Activated B cell treated with CpG ODN at 0.5 μM for 24 hours (primary cell): ENCODE measurements around the gene NPAS2. TPM values are rescaled to one million over a fixed set of nuclear protein-coding genes. Genes with fewer than 3 reads are reported as not detected.

Experiments used
- ATAC-seq: fragments of 200-7000 bp; cut with Tn5 transposase; one replicate; pipeline ENCODE4 v1.10.0; 2021; ENCODE audit warnings: low read depth, mild to moderate bottlenecking, moderate library complexity
- CTCF ChIA-PET: fragments of 350-600 bp; sonication (Branson Sonifier 250); formaldehyde crosslinking; loops from one replicate; lab custom pipeline; 2021; ENCODE audit warnings: antibody characterized with exemption; lab: Charles Lee
- POLR2A ChIA-PET: fragments of 350-600 bp; sonication (Branson Sonifier 250); formaldehyde crosslinking; loops from one replicate; lab custom pipeline; 2021; ENCODE audit warnings: antibody characterized with exemption; lab: Charles Lee
- DNase-seq: peaks from one replicate; pipeline ENCODE4 v3.0.0; 2022
- H3K27ac Mint-ChIP-seq: one replicate; pipeline ENCODE4 v1.8.0; 2020; ENCODE audit warnings: mixed read lengths
- H3K27me3 Mint-ChIP-seq: one replicate; pipeline ENCODE4 v1.8.0; 2021; ENCODE audit warnings: mixed read lengths
- H3K36me3 Mint-ChIP-seq: one replicate; pipeline ENCODE4 v1.8.0; 2021; ENCODE audit warnings: low read depth, mixed read lengths
- H3K4me1 Mint-ChIP-seq: one replicate; pipeline ENCODE4 v1.8.0; 2021; ENCODE audit warnings: mixed read lengths
- H3K4me3 Mint-ChIP-seq: one replicate; pipeline ENCODE4 v1.8.0; 2020; ENCODE audit warnings: mild to moderate bottlenecking, mixed read lengths
- H3K9me3 Mint-ChIP-seq: one replicate; pipeline ENCODE4 v1.8.0; 2020; ENCODE audit warnings: mixed read lengths
- intact Hi-C: fragments of 100-400 bp; cut with micrococcal nuclease; formaldehyde crosslinking; loops from one replicate; pipeline ENCODE4 v1.15.1; 2024
- total RNA-seq: library from RNA; stranded (reverse); gene quantifications from 2 replicates; pipeline ENCODE4 v1.2.3, GENCODE V29; 2022
- TF ChIP-seq, protein P1 (sequence below): fragments of 200-600 bp; IDR thresholded peaks from one replicate; pipeline ENCODE4 v1.8.0; 2022; ENCODE audit warnings: antibody characterized with exemption, mild to moderate bottlenecking

The NPAS2 gene
- total RNA-seq, 1 donor from 2014 or later: not detected

DNA sequence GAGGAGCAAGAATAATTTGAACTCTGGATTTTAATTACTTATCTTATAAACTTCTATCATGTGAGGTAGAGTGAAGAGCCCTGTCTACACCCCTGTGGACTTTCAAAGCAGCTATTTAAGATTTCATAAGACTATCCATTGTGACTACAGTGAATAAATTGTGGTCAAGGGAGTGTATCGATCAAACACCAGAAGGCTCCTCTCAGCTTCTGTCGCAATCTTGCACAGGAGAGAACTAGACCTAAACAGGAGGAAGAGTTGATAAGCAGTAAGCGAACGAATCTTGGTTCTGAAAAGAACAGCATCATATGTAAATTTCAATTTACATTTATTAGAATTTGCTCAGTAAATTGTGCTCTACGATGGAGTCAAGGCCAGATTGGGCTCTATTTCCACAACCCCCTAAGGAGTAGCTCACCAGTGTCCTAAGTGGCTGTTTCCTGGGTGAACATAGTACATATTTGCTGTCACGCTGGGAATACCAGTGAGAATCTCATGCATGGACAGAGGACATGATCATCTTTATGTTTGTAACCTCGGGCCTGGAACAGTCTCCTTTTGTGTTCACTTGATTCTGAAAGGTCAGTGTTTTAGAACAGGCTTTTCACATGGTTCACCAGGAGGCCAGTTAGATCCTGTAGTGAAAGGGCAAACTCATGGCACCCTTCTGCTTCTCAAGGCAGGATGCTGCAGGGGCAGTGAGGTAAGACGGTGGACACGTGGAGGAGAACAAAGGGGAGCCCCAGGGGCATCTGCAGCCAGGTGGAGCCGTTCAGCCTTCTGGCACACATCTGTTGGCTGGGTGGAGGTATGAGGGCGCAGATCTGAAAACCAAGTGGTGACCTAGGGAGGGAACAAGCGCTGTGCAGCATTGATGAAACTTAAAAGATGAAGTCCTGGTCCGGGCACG, 33.3 kb downstream of the NPAS2 start:
- ChIA-PET POLR2A (no interaction called here), CTCF (no interaction called here)
- no peaks in the 10 kb centered on the region for H3K36me3 Mint-ChIP-seq
- no peaks in the 10 kb centered on the region for H3K9me3 Mint-ChIP-seq
- H3K27ac Mint-ChIP-seq: no peak overlapping the region
- ATAC-seq: no peak
- no peaks in the 10 kb centered on the region for H3K4me1 Mint-ChIP-seq
- intact Hi-C loops: no loop called here
- TF ChIP-seq, protein P1, sequence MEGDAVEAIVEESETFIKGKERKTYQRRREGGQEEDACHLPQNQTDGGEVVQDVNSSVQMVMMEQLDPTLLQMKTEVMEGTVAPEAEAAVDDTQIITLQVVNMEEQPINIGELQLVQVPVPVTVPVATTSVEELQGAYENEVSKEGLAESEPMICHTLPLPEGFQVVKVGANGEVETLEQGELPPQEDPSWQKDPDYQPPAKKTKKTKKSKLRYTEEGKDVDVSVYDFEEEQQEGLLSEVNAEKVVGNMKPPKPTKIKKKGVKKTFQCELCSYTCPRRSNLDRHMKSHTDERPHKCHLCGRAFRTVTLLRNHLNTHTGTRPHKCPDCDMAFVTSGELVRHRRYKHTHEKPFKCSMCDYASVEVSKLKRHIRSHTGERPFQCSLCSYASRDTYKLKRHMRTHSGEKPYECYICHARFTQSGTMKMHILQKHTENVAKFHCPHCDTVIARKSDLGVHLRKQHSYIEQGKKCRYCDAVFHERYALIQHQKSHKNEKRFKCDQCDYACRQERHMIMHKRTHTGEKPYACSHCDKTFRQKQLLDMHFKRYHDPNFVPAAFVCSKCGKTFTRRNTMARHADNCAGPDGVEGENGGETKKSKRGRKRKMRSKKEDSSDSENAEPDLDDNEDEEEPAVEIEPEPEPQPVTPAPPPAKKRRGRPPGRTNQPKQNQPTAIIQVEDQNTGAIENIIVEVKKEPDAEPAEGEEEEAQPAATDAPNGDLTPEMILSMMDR: no peak
- no peak for DNase-seq
- H3K4me3 Mint-ChIP-seq: no peak overlapping the region
- peaks cover 5% of the 10 kb centered on the region for H3K27me3 Mint-ChIP-seq

DNA sequence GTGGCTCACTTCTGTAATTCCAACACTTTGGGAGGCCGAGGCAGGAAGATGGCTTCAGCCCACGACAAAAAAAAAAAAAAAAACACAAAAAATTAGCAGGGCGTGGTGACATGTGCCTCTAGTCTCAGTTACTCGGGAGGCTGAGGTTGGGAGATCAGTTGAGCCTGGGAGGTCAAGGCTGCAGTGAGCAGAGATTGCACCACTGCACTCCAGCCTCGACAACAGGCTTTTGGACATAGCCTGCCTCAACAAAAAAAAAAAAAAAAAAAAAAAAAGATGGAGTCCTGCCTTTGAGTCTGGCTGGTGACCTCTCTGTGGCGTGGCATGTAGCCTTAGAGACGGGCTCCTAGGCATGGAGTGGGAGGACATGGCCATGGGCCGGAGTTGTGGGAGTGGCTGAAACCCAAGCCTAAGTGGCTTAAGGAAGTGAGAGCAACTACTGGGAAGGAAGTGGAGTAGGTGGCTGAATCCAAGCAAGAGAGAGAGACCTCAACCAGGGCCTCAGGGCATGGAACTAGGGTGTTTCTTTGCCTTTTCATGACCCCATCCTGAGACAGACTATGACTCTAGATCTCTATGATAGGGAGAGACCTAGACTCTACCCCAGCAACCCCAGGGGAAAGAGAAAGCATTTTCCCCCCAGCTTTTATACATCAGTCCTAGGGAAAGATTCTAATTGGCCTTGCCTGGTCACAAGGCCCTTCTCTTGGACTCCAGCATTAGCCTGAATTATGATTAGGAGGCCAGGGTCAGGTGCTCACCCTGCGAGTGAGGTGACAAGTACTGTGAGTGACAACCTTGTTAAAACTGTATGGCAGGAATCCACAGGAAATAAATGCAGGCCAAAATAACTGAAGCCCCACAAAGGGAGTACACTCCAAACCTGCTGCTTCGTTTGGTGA, 34.2 kb downstream of the NPAS2 start:
- intact Hi-C loops: no loop called here
- no peak for ATAC-seq
- TF ChIP-seq, protein P1: no peak
- H3K4me3 Mint-ChIP-seq: no peak overlapping the region
- H3K36me3 Mint-ChIP-seq: no peaks in the 10 kb centered on the region
- no peaks in the 10 kb centered on the region for H3K9me3 Mint-ChIP-seq
- no peak for DNase-seq
- H3K27me3 Mint-ChIP-seq: peaks cover 4% of the 10 kb centered on the region
- POLR2A ChIA-PET: no interaction called here
- H3K27ac Mint-ChIP-seq: no peak overlapping the region
- no peaks in the 10 kb centered on the region for H3K4me1 Mint-ChIP-seq
- CTCF ChIA-PET: no interaction called here

DNA sequence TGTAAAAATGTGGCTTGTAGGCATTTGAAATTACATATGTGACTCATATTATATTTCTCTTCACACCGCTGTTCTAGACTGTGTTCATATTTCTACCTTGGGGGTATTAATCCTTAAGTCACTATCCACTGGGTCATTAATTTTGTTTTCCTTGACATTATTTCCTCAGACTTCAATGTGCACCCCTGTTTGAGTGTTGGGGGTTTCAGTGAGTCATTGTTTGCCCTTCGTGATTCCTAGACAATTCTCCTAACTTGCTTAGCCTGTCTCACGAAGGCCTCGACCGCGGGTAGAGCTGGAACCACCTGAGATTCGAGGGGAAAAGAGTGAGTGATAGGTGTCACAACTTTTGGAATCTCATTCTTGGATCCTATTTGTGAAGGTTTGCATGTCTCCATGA, 35.1 kb downstream of the NPAS2 start:
- ATAC-seq: no peak
- CTCF ChIA-PET: no interaction called here
- intact Hi-C loops: no loop called here
- Mint-ChIP-seq H3K9me3 (no peaks in the 10 kb centered on the region), H3K4me3 (no peak overlapping the region), H3K27ac (no peak overlapping the region), H3K4me1 (no peaks in the 10 kb centered on the region), H3K36me3 (no peaks in the 10 kb centered on the region), H3K27me3 (peaks cover 6% of the 10 kb centered on the region)
- DNase-seq: no peak
- TF ChIP-seq, protein P1: no peak
- POLR2A ChIA-PET: no interaction called here

DNA sequence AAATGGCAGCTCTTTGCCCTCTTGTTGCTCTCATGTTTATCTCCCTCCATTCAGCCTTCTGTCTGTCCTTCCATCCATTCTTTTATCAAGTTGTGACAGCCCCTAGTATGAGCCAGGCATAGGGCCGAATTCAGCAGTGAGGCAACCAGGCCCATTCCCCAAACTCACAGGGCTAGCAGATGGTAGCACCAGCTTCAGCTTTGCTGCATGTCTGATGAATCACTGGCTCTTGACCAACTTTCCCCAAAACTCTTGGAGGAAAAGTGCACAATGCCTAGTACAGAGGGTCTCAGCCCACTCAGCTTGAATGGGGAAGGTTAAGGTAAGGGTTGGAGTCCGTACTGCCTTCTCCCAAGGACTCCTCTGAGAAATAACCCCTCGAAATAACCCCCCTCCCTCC, 35.7 kb downstream of the NPAS2 start:
- no peak for DNase-seq
- intact Hi-C loops: no loop called here
- H3K9me3 Mint-ChIP-seq: no peaks in the 10 kb centered on the region
- no peaks in the 10 kb centered on the region for H3K36me3 Mint-ChIP-seq
- ChIA-PET POLR2A (no interaction called here), CTCF (no interaction called here)
- no peak overlapping the region for H3K4me3 Mint-ChIP-seq
- H3K27me3 Mint-ChIP-seq: peaks cover 4% of the 10 kb centered on the region
- no peak overlapping the region for H3K27ac Mint-ChIP-seq
- ATAC-seq: no peak
- TF ChIP-seq, protein P1: no peak
- H3K4me1 Mint-ChIP-seq: no peaks in the 10 kb centered on the region

DNA sequence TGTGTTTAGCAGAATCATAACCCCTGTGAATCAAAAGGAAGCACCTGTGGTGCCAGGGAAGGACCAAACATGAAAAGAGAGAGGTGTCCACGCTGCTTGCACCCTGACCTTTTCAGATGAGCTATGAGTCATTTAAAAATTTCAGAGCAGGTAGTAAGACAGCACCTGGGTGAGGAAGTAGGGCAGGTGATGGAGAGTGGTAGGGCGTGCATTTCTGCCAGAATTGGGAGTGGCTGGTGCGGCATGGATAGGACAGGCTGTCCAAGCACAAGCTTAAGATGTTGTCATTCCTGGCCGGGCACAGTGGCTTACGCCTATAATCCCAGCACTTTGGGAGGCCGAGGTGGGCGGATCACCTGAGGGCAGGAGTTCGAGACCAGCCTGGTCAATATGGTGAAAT, 36.8 kb downstream of the NPAS2 start:
- TF ChIP-seq, protein P1: no peak
- POLR2A ChIA-PET: no interaction called here
- no peaks in the 10 kb centered on the region for H3K9me3 Mint-ChIP-seq
- intact Hi-C loops: no loop called here
- no peaks in the 10 kb centered on the region for H3K36me3 Mint-ChIP-seq
- H3K27ac Mint-ChIP-seq: no peak overlapping the region
- CTCF ChIA-PET: no interaction called here
- DNase-seq (no peak), ATAC-seq (no peak)
- no peaks in the 10 kb centered on the region for H3K4me1 Mint-ChIP-seq
- peaks cover 8% of the 10 kb centered on the region for H3K27me3 Mint-ChIP-seq
- H3K4me3 Mint-ChIP-seq: no peak overlapping the region
